Spleen (tissue), 11 donors: Measurements from ENCODE around the gene AP5B1. TPM values are rescaled to one million over a fixed set of nuclear protein-coding genes. Genes with fewer than 3 reads are reported as not detected.

Experiments
- DNase-seq: peaks from one replicate; pipeline ENCODE4 v3.0.0-alpha.2; 2020
- H3K27ac ChIP-seq, 8 donors: fragments of 200-600 bp; sonication (generic) in 7 of 8; 1 replicate in 4 of 8; 2 replicates in 4 of 8; pipeline versions ENCODE4 v1.5.0 to v1.8.0; 2016 to 2021; ENCODE audit warnings: inconsistent platforms in 4 of 8, mild to moderate bottlenecking in 4 of 8, moderate library complexity in 1 of 8
- H3K27me3 ChIP-seq, 7 donors: fragments of 200-600 bp; sonication (generic) in 6 of 7; replicated peaks in 1 of 7; 1 replicate in 4 of 7; 2 replicates in 3 of 7; pipeline versions ENCODE4 v1.5.0 to v1.8.0; 2016 to 2021; ENCODE audit warnings: inconsistent platforms in 3 of 7, mild to moderate bottlenecking in 1 of 7
- H3K36me3 ChIP-seq, 6 donors: fragments of 200-600 bp; sonication (generic) in 5 of 6; 1 replicate in 4 of 6; 2 replicates in 2 of 6; pipeline versions ENCODE4 v1.5.0 to v1.8.0; 2016 to 2021; ENCODE audit warnings: inconsistent platforms in 2 of 6
- H3K4me1 ChIP-seq, 6 donors: fragments of 200-600 bp; sonication (generic) in 5 of 6; 1 replicate in 3 of 6; 2 replicates in 3 of 6; pipeline versions ENCODE4 v1.5.0 to v1.8.0; 2016 to 2021; ENCODE audit warnings: inconsistent platforms in 3 of 6
- H3K4me3 ChIP-seq, 8 donors: fragments of 200-600 bp; sonication (generic) in 7 of 8; 1 replicate in 4 of 8; 2 replicates in 4 of 8; pipeline versions ENCODE4 v1.5.0 to v1.8.0; 2016 to 2021; ENCODE audit warnings: inconsistent platforms in 4 of 8, mild to moderate bottlenecking in 4 of 8, moderate library complexity in 2 of 8
- H3K9me3 ChIP-seq, 8 donors: fragments of 200-600 bp; sonication (generic) in 7 of 8; 1 replicate in 4 of 8; 2 replicates in 4 of 8; pipeline versions ENCODE4 v1.5.0 to v1.8.0; 2016 to 2021; ENCODE audit warnings: inconsistent platforms in 4 of 8
- CTCF ChIP-seq, 11 experiments: fragments of 200-600 bp in 7 of 11; fragments of 450-650 bp in 4 of 11; sonication (generic) in 4 of 11; IDR thresholded peaks in 8 of 11; conservative IDR thresholded peaks in 3 of 11; 1 replicate in 7 of 11; 2 replicates in 4 of 11; pipeline versions ENCODE4 v1.4.0 to v1.8.0; 2016 to 2021; ENCODE audit warnings: antibody characterized with exemption in 11 of 11, inconsistent platforms in 4 of 11, mild to moderate bottlenecking in 1 of 11
- POLR2A ChIP-seq, 3 donors: fragments of 450-650 bp; IDR thresholded peaks; one replicate each; pipeline ENCODE4 v1.5.1; 2017; ENCODE audit warnings: antibody characterized with exemption in 3 of 3, mild to moderate bottlenecking in 1 of 3
- POLR2AphosphoS5 ChIP-seq, 3 donors: sonication (generic); formaldehyde crosslinking; IDR thresholded peaks; one replicate each; pipeline ENCODE4 v1.5.1; 2017; ENCODE audit warnings: antibody characterized with exemption in 3 of 3
- WGBS, 5 donors: extraction: QIAGEN DNeasy Blood & Tissue Kit in 3 of 5; methylation state at CpG; one replicate each; pipeline versions ENCODE4 v1.1.5 to v1.1.7; 2013 to 2018; 5-methylcytosine and 5-hydroxymethylcytosine counted together
- intact Hi-C: fragments of 100-400 bp; cut with DNase I; formaldehyde crosslinking; loops from one replicate; pipeline ENCODE4 v1.15.0; 2023; ENCODE audit warnings: low total_unique reads
- polyA plus RNA-seq, 3 donors: library from polyadenylated mRNA; stranded (reverse); fragments of 200-250 nt; gene quantifications; one replicate each; pipeline ENCODE4 v1.2.1, GENCODE V29; 2013
- total RNA-seq, 7 donors: library from RNA; depleted of rRNA in 3 of 7; stranded (reverse); fragments of >200 nt in 3 of 7; fragmentation: NEBNext Ultra II Directional in 4 of 7; extraction: Animal tissue kit (Norgen Biotek cat#: 25700) in 4 of 7; gene quantifications; one replicate each; pipeline versions ENCODE4 v1.1.0 to v1.2.1, GENCODE V29; 2016 to 2021
- donor health status: healthy with polysubstance abuse.
- donor health status: DM: no; HTN: no; CAD: no; lungs with moderate emphysema.
- donor health status: DM: no; HTN: no; CAD: no.
- donor health status: Bipolar disorder and iron deficiency.
- donor health status: healthy.
- donor health status: DM: no; HTN: no; CAD: no.
- donor health status: DM: yes; HTN: yes; CAD: no.

The AP5B1 gene
- total and polyA plus RNA-seq, 10 donors = 2.8 to 58.9 (median 29.8) TPM

GRCh38 chr11:65814131-65814985 lies 33.6 kb upstream of the AP5B1 start:
- intact Hi-C loops = loop anchor here (10.0 kb wide), 1 partner anchor 100 kb away; the partner anchor contains the start of gene KAT5
- H3K27ac ChIP-seq = no peak overlapping the region
- WGBS, 5 donors = 68 to 77% (median 73%) methylated on average over 18 of the region's 18 CpGs
- no peak overlapping the region for H3K4me3 ChIP-seq
- peaks cover 0 to 10% (median 0%) of the 10 kb centered on the region in 6 donors for H3K36me3 ChIP-seq
- H3K9me3 ChIP-seq = no peaks in the 10 kb centered on the region
- no peak for TF ChIP-seq POLR2AphosphoS5 (IDR thresholded peaks at IDR 0.05)
- TF ChIP-seq CTCF (IDR thresholded peaks at IDR 0.05 in 8 of 11, conservative IDR thresholded peaks at IDR 0.05 in 3 of 11) = no peak
- no peak for TF ChIP-seq POLR2A (IDR thresholded peaks at IDR 0.05)
- no peaks in the 10 kb centered on the region for H3K27me3 ChIP-seq
- H3K4me1 ChIP-seq = peaks cover 4 to 37% (median 24%) of the 10 kb centered on the region in 6 donors
- DNase-seq = no peak

- Histone ChIP-seq H3K36me3 (peaks cover 0 to 10% (median 0%) of the 10 kb centered on the region in 6 donors), H3K4me3 (no peak overlapping the region), H3K4me1 (peaks cover 0 to 20% (median 9%) of the 10 kb centered on the region in 6 donors), H3K9me3 (no peaks in the 10 kb centered on the region), H3K27me3 (peaks cover 0 to 12% (median 0%) of the 10 kb centered on the region in 7 donors), H3K27ac (peak overlapping the region in 2 of 8 donors; percentile 1 to 4)
- intact Hi-C loops = loop anchor here (10.0 kb wide), 1 partner anchor 97 kb away; the partner anchor contains the start of gene KAT5
- 66 to 81% (median 73%) methylated on average over 19 of the region's 19 CpGs for WGBS, 5 donors
- TF ChIP-seq POLR2A (IDR thresholded peaks at IDR 0.05) (no peak), CTCF (IDR thresholded peaks at IDR 0.05 in 8 of 11, conservative IDR thresholded peaks at IDR 0.05 in 3 of 11) (no peak), POLR2AphosphoS5 (IDR thresholded peaks at IDR 0.05) (no peak)
- no peak for DNase-seq
These were observed 31.1 kb upstream of the AP5B1 start for GRCh38 chr11:65811764-65812475.

- H3K36me3 ChIP-seq = peaks cover 0 to 5% (median 0%) of the 10 kb centered on the region in 6 donors
- no peaks in the 10 kb centered on the region for H3K9me3 ChIP-seq
- WGBS, 5 donors = 80 to 87% (median 84%) methylated on average over 23 of the region's 23 CpGs
- peaks cover 0 to 10% (median 3%) of the 10 kb centered on the region in 6 donors for H3K4me1 ChIP-seq
- intact Hi-C loops = loop anchor here (10.0 kb wide), 1 partner anchor 95 kb away; the partner anchor contains the start of gene KAT5
- peak in 1 of 3 donors; percentile 21 for TF ChIP-seq POLR2AphosphoS5 (IDR thresholded peaks at IDR 0.05)
- TF ChIP-seq POLR2A (IDR thresholded peaks at IDR 0.05) = no peak
- no peak for TF ChIP-seq CTCF (IDR thresholded peaks at IDR 0.05 in 8 of 11, conservative IDR thresholded peaks at IDR 0.05 in 3 of 11)
- H3K4me3 ChIP-seq = no peak overlapping the region
- H3K27me3 ChIP-seq = peaks cover 0 to 25% (median 0%) of the 10 kb centered on the region in 7 donors
- H3K27ac ChIP-seq = no peak overlapping the region
- DNase-seq = no peak
These were observed 29.5 kb upstream of the AP5B1 start for GRCh38 chr11:65810046-65810868.
